SK-N-SH (cell line): ENCODE measurements around the gene KREMEN2. TPM values are rescaled to one million over a fixed set of nuclear protein-coding genes. Genes with fewer than 3 reads are reported as not detected.

Source experiments
- CTCF ChIA-PET: fragments of 300-600, 350-600 bp; formaldehyde crosslinking; extraction: SDS; loops from one replicate; lab custom pipeline; 2021; lab: Yijun Ruan, JAX
- POLR2A ChIA-PET: fragments of 350-600 bp; sonication (Branson Sonifier 250); formaldehyde crosslinking; extraction: SDS; loops from one replicate; lab custom pipeline; 2020; ENCODE audit warnings: antibody characterized with exemption, inconsistent platforms; lab: Yijun Ruan, JAX
- DNase-seq: peaks from one replicate; pipeline ENCODE4 v3.0.0; 2012
- H2AFZ ChIP-seq: fragments of 200-600 bp; sonication (generic); 2 replicates; pipeline ENCODE4 v1.8.1; 2016; ENCODE audit warnings: antibody characterized with exemption, mild to moderate bottlenecking, low read depth
- H3F3A ChIP-seq: fragments of 200-600 bp; sonication (generic); replicated peaks from 2 replicates; pipeline ENCODE3; 2016; ENCODE audit warnings: antibody characterized with exemption, mild to moderate bottlenecking; ENCODE audit not compliant: insufficient read depth
- H3K27ac ChIP-seq, 2 experiments: fragments of 200-500 bp in 1 of 2; fragments of 200-600 bp in 1 of 2; sonication (Bioruptor generic) in 1 of 2; sonication (generic), shearing (Covaris generic) in 1 of 2; 2 replicates each; pipeline versions ENCODE4 v1.5.1 to v1.6.1; 2014 to 2016; ENCODE audit warnings: low read depth in 2 of 2, inconsistent platforms in 1 of 2, low read length in 1 of 2, mild to moderate bottlenecking in 1 of 2, mixed read lengths in 1 of 2
- H3K27me3 ChIP-seq: fragments of 200-600 bp; sonication (generic), shearing (Covaris generic); 2 replicates; pipeline ENCODE4 v1.6.1; 2016; ENCODE audit warnings: mixed run types; ENCODE audit not compliant: insufficient read depth
- H3K36me3 ChIP-seq, 2 experiments: fragments of 200-500 bp in 1 of 2; fragments of 200-600 bp in 1 of 2; sonication (Bioruptor generic) in 1 of 2; sonication (generic) in 1 of 2; replicated peaks in 1 of 2; 2 replicates each; pipeline versions ENCODE3 to v1.5.1; 2014 to 2016; ENCODE audit warnings: low read length in 1 of 2, mild to moderate bottlenecking in 1 of 2; ENCODE audit not compliant: insufficient read depth in 2 of 2, control insufficient read depth in 1 of 2
- H3K4me1 ChIP-seq, 2 experiments: fragments of 200-500 bp in 1 of 2; fragments of 200-600 bp in 1 of 2; sonication (Bioruptor generic) in 1 of 2; sonication (generic), shearing (Covaris generic) in 1 of 2; 2 replicates each; pipeline versions ENCODE4 v1.5.1 to v1.6.1; 2014 to 2016; ENCODE audit warnings: low read depth in 1 of 2, low read length in 1 of 2, mixed run types in 1 of 2; ENCODE audit not compliant: insufficient read depth in 2 of 2, control insufficient read depth in 1 of 2
- H3K4me2 ChIP-seq: fragments of 200-600 bp; sonication (generic), shearing (Covaris generic); 2 replicates; pipeline ENCODE4 v1.6.1; 2017; ENCODE audit warnings: mixed run types
- H3K4me3 ChIP-seq, 2 experiments: fragments of 200-500 bp in 1 of 2; fragments of 200-600 bp in 1 of 2; sonication (Bioruptor generic) in 1 of 2; sonication (generic), shearing (Covaris generic) in 1 of 2; 2 replicates each; pipeline versions ENCODE4 v1.5.1 to v1.8.1; 2014 to 2016; ENCODE audit warnings: low read depth in 2 of 2, inconsistent platforms in 1 of 2, low read length in 1 of 2, mild to moderate bottlenecking in 1 of 2, mixed read lengths in 1 of 2, moderate library complexity in 1 of 2
- H3K79me2 ChIP-seq: fragments of 200-600 bp; sonication (generic); 2 replicates; pipeline ENCODE4 v1.8.1; 2017; ENCODE audit warnings: mild to moderate bottlenecking; ENCODE audit not compliant: insufficient read depth
- H3K9ac ChIP-seq: fragments of 200-600 bp; sonication (generic); 2 replicates; pipeline ENCODE4 v1.6.1; 2017; ENCODE audit warnings: mixed run types
- H3K9me2 ChIP-seq: fragments of 200-600 bp; sonication (generic); 2 replicates; pipeline ENCODE4 v1.6.1; 2017; ENCODE audit warnings: mixed run types
- H3K9me3 ChIP-seq: fragments of 200-600 bp; sonication (generic); 2 replicates; pipeline ENCODE4 v1.6.1; 2017; ENCODE audit warnings: mixed run types, mild to moderate bottlenecking, moderate library complexity
- H4K20me1 ChIP-seq: fragments of 200-600 bp; sonication (generic); 2 replicates; pipeline ENCODE4 v1.6.1; 2017; ENCODE audit warnings: mild to moderate bottlenecking, mixed run types; ENCODE audit not compliant: insufficient read depth
- CHD2 ChIP-seq: fragments of 150-350 bp; IDR thresholded peaks from 2 replicates; pipeline ENCODE4 v1.6.1; 2018; ENCODE audit warnings: low read length; ENCODE audit not compliant: partially characterized antibody
- ELF1 ChIP-seq: IDR thresholded peaks from 2 replicates; pipeline ENCODE4 v1.4.0; 2012
- EP300 ChIP-seq, 2 experiments: IDR thresholded peaks; 2 replicates each; pipeline versions ENCODE4 v1.4.0 to v1.6.1; 2012; ENCODE audit warnings: borderline replicate concordance in 1 of 2, low read depth in 1 of 2, low read length in 1 of 2
- EZH2phosphoT487 ChIP-seq: fragments of 200-600 bp; sonication (generic); IDR thresholded peaks from 2 replicates; pipeline ENCODE4 v1.6.1; 2017; ENCODE audit warnings: low read depth, mixed run types, mild to moderate bottlenecking, antibody characterized with exemption, moderate library complexity, borderline replicate concordance
- FOXJ3 ChIP-seq: sonication (generic); formaldehyde crosslinking; IDR thresholded peaks from 2 replicates; pipeline ENCODE4 v1.5.1; 2020; ENCODE audit warnings: mild to moderate bottlenecking, missing genetic modification reagents
- FOXM1 ChIP-seq: IDR thresholded peaks from 2 replicates; pipeline ENCODE4 v1.4.0; 2012; ENCODE audit warnings: low read depth, mild to moderate bottlenecking
- GABPA ChIP-seq: IDR thresholded peaks from 2 replicates; pipeline ENCODE4 v1.4.0; 2012; ENCODE audit warnings: low read depth, mild to moderate bottlenecking
- GATA2 ChIP-seq: sonication (generic); formaldehyde crosslinking; IDR thresholded peaks from 2 replicates; pipeline ENCODE4 v1.5.0; 2020; ENCODE audit warnings: mild to moderate bottlenecking, missing genetic modification reagents
- IRF3 ChIP-seq: fragments of 150-350 bp; IDR thresholded peaks from 2 replicates; pipeline ENCODE4 v1.6.1; 2016; ENCODE audit warnings: mild to moderate bottlenecking, low read depth, low read length
- JUND ChIP-seq: IDR thresholded peaks from 2 replicates; pipeline ENCODE4 v1.4.0; 2012
- MEF2A ChIP-seq: IDR thresholded peaks from 2 replicates; pipeline ENCODE4 v1.4.0; 2012; ENCODE audit warnings: low read depth, borderline replicate concordance
- NFIC ChIP-seq: IDR thresholded peaks from 2 replicates; pipeline ENCODE4 v1.4.0; 2012; ENCODE audit warnings: borderline replicate concordance
- NRF1 ChIP-seq: IDR thresholded peaks from 2 replicates; pipeline ENCODE4 v1.6.1; 2012; ENCODE audit warnings: low read depth, mild to moderate bottlenecking, low read length
- PBX3 ChIP-seq: IDR thresholded peaks from 2 replicates; pipeline ENCODE4; 2012
- POLR2AphosphoS5 ChIP-seq: IDR thresholded peaks from 2 replicates; pipeline ENCODE4 v1.6.1; 2012; ENCODE audit warnings: low read depth, low read length
- REST ChIP-seq: IDR thresholded peaks from 2 replicates; pipeline ENCODE4 v1.6.1; 2012; ENCODE audit warnings: mild to moderate bottlenecking, low read depth, low read length, moderate library complexity
- RFX5 ChIP-seq: IDR thresholded peaks from 2 replicates; pipeline ENCODE4 v1.6.1; 2012; ENCODE audit warnings: mild to moderate bottlenecking, improper control_type of control experiment, low read length
- TCF12 ChIP-seq: IDR thresholded peaks from 2 replicates; pipeline ENCODE4 v1.4.0; 2012
- USF1 ChIP-seq: IDR thresholded peaks from 2 replicates; pipeline ENCODE4 v1.4.0; 2012; ENCODE audit warnings: low read depth, borderline replicate concordance
- WGBS: methylation state at CpG from one replicate; pipeline ENCODE4 v1.1.6; 2017; ENCODE audit warnings: low lambda C conversion rate; 5-methylcytosine and 5-hydroxymethylcytosine counted together
- polyA plus RNA-seq, 3 experiments: library from polyadenylated mRNA; depleted of rRNA; stranded (reverse); fragments of >200 nt; gene quantifications; 2 replicates each; pipeline ENCODE4 v1.2.3, GENCODE V29; 2012

The KREMEN2 gene
- polyA plus RNA-seq, 1 of the 3 experiments (the other 2 are of a cell fraction), result 0.77 TPM

- ChIA-PET POLR2A (no interaction called here), CTCF (interaction anchor here (0.7 to 1.0 kb wide), 3 partner anchors 18 to 53 kb away, joined by 3 read pairs; partner anchors contain the start of gene TNFRSF12A)
- TF ChIP-seq NFIC, result no peak
- TF ChIP-seq JUND, result no peak
- no peak for TF ChIP-seq NRF1
- no peak for TF ChIP-seq GATA2 (CRISPR knock-in tag)
- TF ChIP-seq PBX3, result no peak
- TF ChIP-seq EP300 (IDR thresholded peaks at IDR 0.05; ENCODE audit: borderline replicate concordance in 1 of 2, low read depth in 1 of 2, low read length in 1 of 2), result no peak
- TF ChIP-seq ELF1, result no peak
- no peak for TF ChIP-seq CHD2
- no peak for TF ChIP-seq EZH2phosphoT487
- no peak for TF ChIP-seq FOXJ3 (CRISPR knock-in tag)
- TF ChIP-seq RFX5, result no peak
- TF ChIP-seq TCF12, result no peak
- TF ChIP-seq MEF2A, result no peak
- TF ChIP-seq GABPA, result no peak
- no peak for TF ChIP-seq USF1
- TF ChIP-seq FOXM1, result no peak
- no peak for TF ChIP-seq POLR2AphosphoS5
- TF ChIP-seq IRF3, result no peak
- no peak for TF ChIP-seq REST
- WGBS, result 96% methylated on average over 36 of the region's 46 CpGs
- Histone ChIP-seq H3K4me2 (no peak overlapping the region), H2AFZ (no peak overlapping the region), H4K20me1 (peaks cover 15% of the 10 kb centered on the region), H3K27me3 (no peaks in the 10 kb centered on the region), H3K36me3 (no peaks in the 10 kb centered on the region), H3K4me1 (peaks cover 0 to 36% of the 10 kb centered on the region in 2 experiments; a peak in 1 of 4 replicates), H3F3A (peaks cover 9% of the 10 kb centered on the region), H3K9me3 (no peaks in the 10 kb centered on the region), H3K9ac (no peak overlapping the region), H3K4me3 (no peak overlapping the region), H3K79me2 (no peaks in the 10 kb centered on the region; the same call in 1 of the 2 replicates), H3K27ac (no peak overlapping the region), H3K9me2 (no peaks in the 10 kb centered on the region)
- no peak for DNase-seq
These were observed 2.7 kb downstream of the KREMEN2 start for GRCh38 chr16:2966808-2967191.
